ENCODE measurements around the gene AMPD3.

GRCh38 chr11:10410106-10410843 lies 44.8 kb upstream of the AMPD3 start:
- TF ChIP-seq CTCF (IDR thresholded peaks at IDR 0.05; ENCODE audit: extremely low read depth in 1 of 2, insufficient read depth in 1 of 2, low read depth in 1 of 2, low read length in 2 of 2) (no peak), POLR2A (IDR thresholded peaks at IDR 0.05; ENCODE audit: low read depth, low read length) (no peak), POLR2AphosphoS5 (IDR thresholded peaks at IDR 0.05; ENCODE audit: insufficient read depth, low read depth, low read length) (no peak), MYC (IDR thresholded peaks at IDR 0.05; ENCODE audit: low read depth, low read length) (no peak), EZH2 (IDR thresholded peaks at IDR 0.05; ENCODE audit: borderline replicate concordance, low read depth, low read length, severe bottlenecking) (no peak), MAX (IDR thresholded peaks at IDR 0.05; ENCODE audit: insufficient read depth, insufficient read length) (no peak)

Measured in endothelial cell of umbilical vein (primary cell).